Spleen (tissue), 11 donors: Measurements from ENCODE around the gene TAF3. TPM values are rescaled to one million over a fixed set of nuclear protein-coding genes. Genes with fewer than 3 reads are reported as not detected.

ENCODE experiments used
- DNase-seq: peaks from one replicate; pipeline ENCODE4 v3.0.0-alpha.2; 2020
- H3K27ac ChIP-seq, 8 donors: fragments of 200-600 bp; sonication (generic) in 7 of 8; 1 replicate in 4 of 8; 2 replicates in 4 of 8; pipeline versions ENCODE4 v1.5.0 to v1.8.0; 2016 to 2021; ENCODE audit warnings: inconsistent platforms in 4 of 8, mild to moderate bottlenecking in 4 of 8, moderate library complexity in 1 of 8
- H3K27me3 ChIP-seq, 7 donors: fragments of 200-600 bp; sonication (generic) in 6 of 7; replicated peaks in 1 of 7; 1 replicate in 4 of 7; 2 replicates in 3 of 7; pipeline versions ENCODE4 v1.5.0 to v1.8.0; 2016 to 2021; ENCODE audit warnings: inconsistent platforms in 3 of 7, mild to moderate bottlenecking in 1 of 7
- H3K36me3 ChIP-seq, 6 donors: fragments of 200-600 bp; sonication (generic) in 5 of 6; 1 replicate in 4 of 6; 2 replicates in 2 of 6; pipeline versions ENCODE4 v1.5.0 to v1.8.0; 2016 to 2021; ENCODE audit warnings: inconsistent platforms in 2 of 6
- H3K4me1 ChIP-seq, 6 donors: fragments of 200-600 bp; sonication (generic) in 5 of 6; 1 replicate in 3 of 6; 2 replicates in 3 of 6; pipeline versions ENCODE4 v1.5.0 to v1.8.0; 2016 to 2021; ENCODE audit warnings: inconsistent platforms in 3 of 6
- H3K4me3 ChIP-seq, 8 donors: fragments of 200-600 bp; sonication (generic) in 7 of 8; 1 replicate in 4 of 8; 2 replicates in 4 of 8; pipeline versions ENCODE4 v1.5.0 to v1.8.0; 2016 to 2021; ENCODE audit warnings: inconsistent platforms in 4 of 8, mild to moderate bottlenecking in 4 of 8, moderate library complexity in 2 of 8
- H3K9me3 ChIP-seq, 8 donors: fragments of 200-600 bp; sonication (generic) in 7 of 8; 1 replicate in 4 of 8; 2 replicates in 4 of 8; pipeline versions ENCODE4 v1.5.0 to v1.8.0; 2016 to 2021; ENCODE audit warnings: inconsistent platforms in 4 of 8
- CTCF ChIP-seq, 11 experiments: fragments of 200-600 bp in 7 of 11; fragments of 450-650 bp in 4 of 11; sonication (generic) in 4 of 11; IDR thresholded peaks in 8 of 11; conservative IDR thresholded peaks in 3 of 11; 1 replicate in 7 of 11; 2 replicates in 4 of 11; pipeline versions ENCODE4 v1.4.0 to v1.8.0; 2016 to 2021; ENCODE audit warnings: antibody characterized with exemption in 11 of 11, inconsistent platforms in 4 of 11, mild to moderate bottlenecking in 1 of 11
- POLR2A ChIP-seq, 3 donors: fragments of 450-650 bp; IDR thresholded peaks; one replicate each; pipeline ENCODE4 v1.5.1; 2017; ENCODE audit warnings: antibody characterized with exemption in 3 of 3, mild to moderate bottlenecking in 1 of 3
- POLR2AphosphoS5 ChIP-seq, 3 donors: sonication (generic); formaldehyde crosslinking; IDR thresholded peaks; one replicate each; pipeline ENCODE4 v1.5.1; 2017; ENCODE audit warnings: antibody characterized with exemption in 3 of 3
- WGBS, 5 donors: extraction: QIAGEN DNeasy Blood & Tissue Kit in 3 of 5; methylation state at CpG; one replicate each; pipeline versions ENCODE4 v1.1.5 to v1.1.7; 2013 to 2018; 5-methylcytosine and 5-hydroxymethylcytosine counted together
- intact Hi-C: fragments of 100-400 bp; cut with DNase I; formaldehyde crosslinking; loops from one replicate; pipeline ENCODE4 v1.15.0; 2023; ENCODE audit warnings: low total_unique reads
- polyA plus RNA-seq, 3 donors: library from polyadenylated mRNA; stranded (reverse); fragments of 200-250 nt; gene quantifications; one replicate each; pipeline ENCODE4 v1.2.1, GENCODE V29; 2013
- total RNA-seq, 7 donors: library from RNA; depleted of rRNA in 3 of 7; stranded (reverse); fragments of >200 nt in 3 of 7; fragmentation: NEBNext Ultra II Directional in 4 of 7; extraction: Animal tissue kit (Norgen Biotek cat#: 25700) in 4 of 7; gene quantifications; one replicate each; pipeline versions ENCODE4 v1.1.0 to v1.2.1, GENCODE V29; 2016 to 2021
- donor health status: healthy with polysubstance abuse.
- donor health status: DM: no; HTN: no; CAD: no; lungs with moderate emphysema.
- donor health status: DM: no; HTN: no; CAD: no.
- donor health status: Bipolar disorder and iron deficiency.
- donor health status: healthy.
- donor health status: DM: no; HTN: no; CAD: no.
- donor health status: DM: yes; HTN: yes; CAD: no.

TAF3 gene
- total and polyA plus RNA-seq, 10 donors = 2.7 to 13.0 (median 9.8) TPM

DNA sequence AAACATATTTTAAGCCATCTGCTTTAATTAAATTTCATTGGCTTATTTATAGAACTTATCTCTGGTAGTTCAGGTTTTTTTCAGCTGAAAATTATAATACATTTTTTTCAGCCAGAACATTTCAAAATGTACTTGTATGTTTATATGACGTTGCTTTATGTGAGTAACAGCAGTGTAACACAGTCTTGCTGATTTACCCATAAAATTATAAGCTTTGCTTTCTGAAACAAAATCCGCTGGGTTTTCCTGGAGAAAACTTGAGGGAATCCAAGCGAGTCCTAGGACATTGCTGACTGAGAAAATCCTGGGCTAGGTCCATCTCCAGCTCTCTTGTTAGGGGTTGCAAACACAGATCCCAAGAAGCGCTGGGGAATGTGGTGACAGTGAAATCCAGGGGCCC is 124.0 kb downstream of the TAF3 start:
- Histone ChIP-seq H3K27me3 (no peaks in the 10 kb centered on the region), H3K4me1 (peaks cover 0 to 13% (median 3%) of the 10 kb centered on the region in 6 donors), H3K36me3 (peaks cover 0 to 3% (median 0%) of the 10 kb centered on the region in 6 donors), H3K4me3 (no peak overlapping the region), H3K27ac (no peak overlapping the region), H3K9me3 (peaks cover 0 to 21% (median 11%) of the 10 kb centered on the region in 8 donors)
- intact Hi-C loops = no loop called here
- WGBS, 5 donors = 94 to 98% (median 96%) methylated on average over 4 of the region's 4 CpGs
- DNase-seq = no peak
- TF ChIP-seq POLR2A (IDR thresholded peaks at IDR 0.05) = no peak

DNA sequence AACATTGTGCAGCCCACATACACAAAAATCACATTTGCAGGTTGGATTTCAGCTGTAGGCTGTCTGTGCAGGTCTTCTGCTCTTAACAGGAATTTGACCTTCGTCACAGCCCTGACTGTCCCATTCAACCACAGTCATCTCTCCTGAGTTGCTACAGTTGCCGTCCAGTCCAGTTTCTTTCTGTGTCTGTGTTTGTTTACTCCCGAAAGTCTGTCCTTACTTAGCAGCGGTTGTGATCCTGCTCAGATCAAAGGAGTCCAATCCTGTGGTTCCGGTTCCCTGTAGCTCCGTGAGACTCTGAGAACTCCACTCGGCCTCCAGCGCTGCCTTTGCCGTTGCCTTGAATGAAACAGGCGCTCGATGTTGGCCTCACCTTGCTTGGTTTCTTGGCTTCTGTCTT is 124.6 kb downstream of the TAF3 start:
- TF ChIP-seq CTCF (IDR thresholded peaks at IDR 0.05 in 8 of 11, conservative IDR thresholded peaks at IDR 0.05 in 3 of 11) = no peak
- no peak for TF ChIP-seq POLR2A (IDR thresholded peaks at IDR 0.05)
- no peak for TF ChIP-seq POLR2AphosphoS5 (IDR thresholded peaks at IDR 0.05)
- intact Hi-C loops = no loop called here
- Histone ChIP-seq H3K9me3 (peaks cover 0 to 21% (median 8%) of the 10 kb centered on the region in 8 donors), H3K36me3 (peaks cover 0 to 8% (median 0%) of the 10 kb centered on the region in 6 donors), H3K27ac (no peak overlapping the region), H3K4me3 (no peak overlapping the region), H3K4me1 (peaks cover 0 to 13% (median 3%) of the 10 kb centered on the region in 6 donors), H3K27me3 (no peaks in the 10 kb centered on the region)
- WGBS, 5 donors = 96 to 97% (median 96%) methylated on average over 11 of the region's 11 CpGs
- no peak for DNase-seq

- H3K36me3 ChIP-seq = peaks cover 0 to 8% (median 0%) of the 10 kb centered on the region in 6 donors
- 75 to 96% (median 82%) methylated on average over 2 of the region's 2 CpGs for WGBS, 5 donors
- H3K27me3 ChIP-seq = no peaks in the 10 kb centered on the region
- H3K4me3 ChIP-seq = no peak overlapping the region
- TF ChIP-seq CTCF (IDR thresholded peaks at IDR 0.05 in 8 of 11, conservative IDR thresholded peaks at IDR 0.05 in 3 of 11) (no peak), POLR2AphosphoS5 (IDR thresholded peaks at IDR 0.05) (no peak), POLR2A (IDR thresholded peaks at IDR 0.05) (no peak)
- H3K9me3 ChIP-seq = peaks cover 0 to 10% (median 2%) of the 10 kb centered on the region in 8 donors
- peaks cover 0 to 19% (median 3%) of the 10 kb centered on the region in 6 donors for H3K4me1 ChIP-seq
- no peak overlapping the region for H3K27ac ChIP-seq
- intact Hi-C loops = no loop called here
- no peak for DNase-seq
These were observed 125.8 kb downstream of the TAF3 start for GRCh38 chr10:7944215-7944480.

DNA sequence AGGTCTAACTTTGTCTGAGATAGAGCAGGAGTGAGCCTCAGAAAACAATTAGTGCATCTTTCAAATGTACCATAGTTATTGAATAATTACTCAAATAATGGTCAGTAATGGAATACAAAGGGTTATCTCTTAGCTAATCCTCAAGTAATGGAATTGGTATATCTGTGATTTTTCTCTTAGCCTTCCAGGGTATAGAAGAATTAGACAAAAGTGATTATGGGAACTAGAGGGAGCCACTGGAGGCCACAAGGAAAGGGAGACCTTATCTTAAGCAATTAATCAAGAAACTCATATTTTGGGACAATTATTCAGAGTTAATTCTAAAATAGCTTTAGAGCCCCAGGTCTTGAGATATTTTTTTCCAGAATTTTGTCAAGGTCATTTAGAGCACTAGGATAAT is 126.2 kb downstream of the TAF3 start:
- intact Hi-C loops = no loop called here
- peaks cover 0 to 6% (median 0%) of the 10 kb centered on the region in 8 donors for H3K9me3 ChIP-seq
- no peaks in the 10 kb centered on the region for H3K27me3 ChIP-seq
- no peak overlapping the region for H3K27ac ChIP-seq
- peaks cover 0 to 8% (median 0%) of the 10 kb centered on the region in 6 donors for H3K36me3 ChIP-seq
- DNase-seq = no peak
- peaks cover 0 to 19% (median 3%) of the 10 kb centered on the region in 6 donors for H3K4me1 ChIP-seq
- TF ChIP-seq CTCF (IDR thresholded peaks at IDR 0.05 in 8 of 11, conservative IDR thresholded peaks at IDR 0.05 in 3 of 11) (no peak), POLR2AphosphoS5 (IDR thresholded peaks at IDR 0.05) (no peak), POLR2A (IDR thresholded peaks at IDR 0.05) (no peak)
- no peak overlapping the region for H3K4me3 ChIP-seq

DNA sequence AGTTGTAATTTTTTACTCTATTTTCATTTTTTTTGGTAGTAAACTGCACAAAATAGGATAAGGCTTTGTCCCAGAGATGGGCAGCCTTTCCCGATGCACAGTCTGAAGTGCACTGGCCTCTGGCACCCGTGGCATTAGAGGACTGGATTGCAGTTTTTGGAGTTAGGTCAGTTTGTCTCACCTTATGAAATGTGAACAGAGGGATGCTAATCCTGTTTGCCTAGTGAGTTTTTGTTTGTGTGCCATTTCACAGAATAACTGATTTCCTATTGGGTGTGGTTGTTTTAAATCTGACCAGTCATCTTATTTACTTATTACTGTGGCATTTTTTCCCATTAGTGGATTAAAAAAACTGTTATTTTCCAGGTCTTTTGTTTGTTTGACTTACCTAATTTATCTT is 126.7 kb downstream of the TAF3 start:
- intact Hi-C loops = no loop called here
- 91 to 98% (median 95%) methylated on average over 2 of the region's 2 CpGs for WGBS, 5 donors

More for the DNA sequence above, 126.7 kb downstream of the TAF3 start:
- DNase-seq = no peak
- H3K9me3 ChIP-seq = peaks cover 0 to 1% (median 0%) of the 10 kb centered on the region in 8 donors
- no peak overlapping the region for H3K4me3 ChIP-seq
- H3K36me3 ChIP-seq = peaks cover 0 to 8% (median 0%) of the 10 kb centered on the region in 6 donors
- no peak overlapping the region for H3K27ac ChIP-seq
- H3K27me3 ChIP-seq = no peaks in the 10 kb centered on the region
- H3K4me1 ChIP-seq = peaks cover 0 to 19% (median 3%) of the 10 kb centered on the region in 6 donors
- no peak for TF ChIP-seq POLR2A (IDR thresholded peaks at IDR 0.05)
- TF ChIP-seq CTCF (IDR thresholded peaks at IDR 0.05 in 8 of 11, conservative IDR thresholded peaks at IDR 0.05 in 3 of 11) = no peak
- TF ChIP-seq POLR2AphosphoS5 (IDR thresholded peaks at IDR 0.05) = no peak
